Muscle layer of colon (tissue), 2 donors: ENCODE results near the gene TAPBP.
A peak's percentile ranks its signal among the peaks of the same experiment; 100 is the strongest.

ENCODE experiments used
- H3K27ac ChIP-seq: one replicate; pipeline ENCODE4 v1.7.0; 2013; ENCODE audit warnings: low read depth, mild to moderate bottlenecking, low read length, moderate library complexity
- H3K27me3 ChIP-seq, 2 donors: one replicate each; pipeline ENCODE4 v1.7.0; 2013; ENCODE audit warnings: low read length in 2 of 2, mild to moderate bottlenecking in 2 of 2; ENCODE audit not compliant: insufficient read depth in 2 of 2, control insufficient read depth in 1 of 2
- H3K36me3 ChIP-seq: one replicate; pipeline ENCODE4 v1.7.0; 2013; ENCODE audit warnings: mild to moderate bottlenecking, low read length; ENCODE audit not compliant: insufficient read depth
- H3K4me1 ChIP-seq: one replicate; pipeline ENCODE4 v1.7.0; 2013; ENCODE audit warnings: mild to moderate bottlenecking, low read length; ENCODE audit not compliant: insufficient read depth
- H3K4me3 ChIP-seq, 2 donors: one replicate each; pipeline ENCODE4 v1.7.0; 2013; ENCODE audit warnings: low read length in 2 of 2, low read depth in 1 of 2, mild to moderate bottlenecking in 1 of 2, moderate library complexity in 1 of 2
- H3K9ac ChIP-seq: one replicate; pipeline ENCODE4 v1.7.0; 2013; ENCODE audit warnings: low read length
- H3K9me3 ChIP-seq: one replicate; pipeline ENCODE4 v1.7.0; 2013; ENCODE audit warnings: mild to moderate bottlenecking, low read length
- donor health status: abdominal sarcoma.
- donor health status: Adenocarcinoma of cecum.

The TAPBP gene

DNA sequence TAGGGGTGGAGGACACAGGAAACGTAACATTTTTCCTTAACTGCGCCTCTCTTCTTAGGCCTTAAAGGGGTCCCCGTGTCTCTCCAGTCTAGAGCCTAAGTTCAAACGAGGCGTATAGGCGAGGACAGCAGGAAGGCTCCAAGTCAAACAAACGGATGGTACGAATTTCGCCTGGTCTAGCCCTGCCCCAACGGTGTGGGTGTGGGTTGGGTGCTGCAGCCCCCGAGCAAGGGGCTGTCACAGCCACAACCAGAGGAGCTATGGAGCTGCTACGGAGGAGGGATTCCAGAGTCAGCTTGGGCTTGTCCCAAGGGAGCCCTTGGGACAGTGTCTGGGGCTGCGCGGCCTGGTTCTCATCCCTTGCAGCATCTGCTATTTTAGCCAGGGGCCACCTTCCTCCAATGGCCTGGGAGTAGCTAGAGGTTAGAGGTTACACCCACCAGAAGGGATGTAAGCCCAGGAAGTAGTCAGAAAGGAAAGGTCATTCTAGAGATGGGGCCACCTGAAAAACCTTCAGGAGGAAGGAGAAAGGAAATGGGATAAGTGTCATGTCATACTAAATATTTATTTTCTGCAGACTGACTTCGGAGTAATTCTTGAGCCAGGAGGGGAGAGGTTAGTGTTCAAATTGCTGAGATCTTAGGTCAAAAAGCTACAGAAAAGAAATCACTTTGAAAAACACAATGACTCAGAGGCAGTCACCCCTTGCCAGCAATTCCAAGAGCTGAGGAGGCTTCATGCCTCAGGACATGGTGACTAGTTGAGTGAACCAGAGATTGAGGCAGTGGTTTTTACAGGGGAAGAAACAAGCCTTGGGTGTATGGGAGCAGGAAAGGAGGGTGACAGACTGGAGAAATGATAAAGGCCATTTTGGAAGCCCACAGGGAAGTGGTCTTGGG is 63.9 kb downstream of the TAPBP start:
- H3K4me3 ChIP-seq, result peak overlapping the region; percentile 51 to 87
- H3K36me3 ChIP-seq, result peaks cover 11% of the 10 kb centered on the region
- H3K9me3 ChIP-seq, result no peaks in the 10 kb centered on the region
- no peaks in the 10 kb centered on the region for H3K27me3 ChIP-seq
- H3K27ac ChIP-seq, result peak overlapping the region; percentile 94
- peak overlapping the region; percentile 94 for H3K9ac ChIP-seq
- H3K4me1 ChIP-seq, result peaks cover 24% of the 10 kb centered on the region
